Measurements from ENCODE around the gene GATAD1.
"Not testable (repeated sequence)": the region's sequence is repeated elsewhere in the genome, so short reads cannot be mapped to it uniquely, and the experiment has no call there.

GATAD1 gene

GRCh38 chr7:92409357-92409756 lies 37.9 kb upstream of the GATAD1 start:
- Histone ChIP-seq H3K36me3 (replicated peaks; ENCODE audit: insufficient read depth, low read length) (no peaks in the 10 kb centered on the region), H3K4me1 (ENCODE audit: low read length) (0 out of 2 replicates have a peak, but pooled peaks cover under 1% of the 10 kb centered on the region), H3K27ac (ENCODE audit: low read length) (no peak overlapping the region), H3K4me2 (ENCODE audit: low read depth, low read length) (no peak overlapping the region), H3K9ac (ENCODE audit: low read length) (no peak overlapping the region), H2AFZ (ENCODE audit: low read length) (no peak overlapping the region), H3K4me3 (ENCODE audit: low read length) (no peak overlapping the region), H3F3A (ENCODE audit: insufficient read depth, low read length) (no peaks in the 10 kb centered on the region), H4K20me1 (ENCODE audit: insufficient read depth, low read length) (no peaks in the 10 kb centered on the region), H3K79me2 (ENCODE audit: low read length) (no peaks in the 10 kb centered on the region), H3K9me2 (replicated peaks; ENCODE audit: insufficient read depth, low read length) (no peaks in the 10 kb centered on the region), H3K27me3 (replicated peaks; ENCODE audit: insufficient read depth, low read length) (no peaks in the 10 kb centered on the region), H3K9me3 (replicated peaks; ENCODE audit: insufficient read depth, low read length) (no peaks in the 10 kb centered on the region)
- TF ChIP-seq, protein P1, sequence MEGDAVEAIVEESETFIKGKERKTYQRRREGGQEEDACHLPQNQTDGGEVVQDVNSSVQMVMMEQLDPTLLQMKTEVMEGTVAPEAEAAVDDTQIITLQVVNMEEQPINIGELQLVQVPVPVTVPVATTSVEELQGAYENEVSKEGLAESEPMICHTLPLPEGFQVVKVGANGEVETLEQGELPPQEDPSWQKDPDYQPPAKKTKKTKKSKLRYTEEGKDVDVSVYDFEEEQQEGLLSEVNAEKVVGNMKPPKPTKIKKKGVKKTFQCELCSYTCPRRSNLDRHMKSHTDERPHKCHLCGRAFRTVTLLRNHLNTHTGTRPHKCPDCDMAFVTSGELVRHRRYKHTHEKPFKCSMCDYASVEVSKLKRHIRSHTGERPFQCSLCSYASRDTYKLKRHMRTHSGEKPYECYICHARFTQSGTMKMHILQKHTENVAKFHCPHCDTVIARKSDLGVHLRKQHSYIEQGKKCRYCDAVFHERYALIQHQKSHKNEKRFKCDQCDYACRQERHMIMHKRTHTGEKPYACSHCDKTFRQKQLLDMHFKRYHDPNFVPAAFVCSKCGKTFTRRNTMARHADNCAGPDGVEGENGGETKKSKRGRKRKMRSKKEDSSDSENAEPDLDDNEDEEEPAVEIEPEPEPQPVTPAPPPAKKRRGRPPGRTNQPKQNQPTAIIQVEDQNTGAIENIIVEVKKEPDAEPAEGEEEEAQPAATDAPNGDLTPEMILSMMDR (IDR thresholded peaks at IDR 0.05; ENCODE audit: low read length): no peak
- no peak for TF ChIP-seq EZH2phosphoT487 (IDR thresholded peaks at IDR 0.05; ENCODE audit: low read length)
- TF ChIP-seq EZH2 (optimal IDR thresholded peaks at IDR 0.05; ENCODE audit: low read depth, low read length): no peak
- DNase-seq: no peak

DNA sequence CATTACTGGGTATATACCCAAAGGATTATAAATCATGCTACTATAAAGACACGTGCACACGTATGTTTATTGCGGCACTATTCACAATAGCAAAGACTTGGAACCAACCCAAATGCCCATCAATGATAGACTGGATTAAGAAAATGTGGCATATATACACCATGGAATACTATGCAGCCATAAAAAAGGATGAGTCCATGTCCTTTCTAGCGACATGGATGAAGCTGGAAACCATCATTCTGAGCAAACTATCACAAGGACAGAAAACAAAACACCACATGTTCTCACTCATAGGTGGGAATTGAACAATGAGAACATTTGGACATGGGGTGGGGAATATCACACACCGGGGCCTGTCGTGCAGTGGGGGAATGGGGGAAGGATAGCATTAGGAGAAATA lies 37.1 kb upstream of the GATAD1 start:
- not testable (repeated sequence) for H4K20me1 ChIP-seq (ENCODE audit: insufficient read depth, low read length)

GRCh38 chr7:92412745-92413144 lies 34.5 kb upstream of the GATAD1 start:
- Histone ChIP-seq H3K4me3 (ENCODE audit: low read length) (no peak overlapping the region), H2AFZ (ENCODE audit: low read length) (no peak overlapping the region), H3K36me3 (replicated peaks; ENCODE audit: insufficient read depth, low read length) (no peaks in the 10 kb centered on the region), H3K4me1 (ENCODE audit: low read length) (0 out of 2 replicates have a peak, but pooled peaks cover 6% of the 10 kb centered on the region), H3K9me2 (replicated peaks; ENCODE audit: insufficient read depth, low read length) (no peaks in the 10 kb centered on the region), H3K9me3 (replicated peaks; ENCODE audit: insufficient read depth, low read length) (no peaks in the 10 kb centered on the region), H3K9ac (ENCODE audit: low read length) (no peak overlapping the region), H3K27ac (ENCODE audit: low read length) (no peak overlapping the region), H4K20me1 (ENCODE audit: insufficient read depth, low read length) (no peaks in the 10 kb centered on the region), H3F3A (ENCODE audit: insufficient read depth, low read length) (no peaks in the 10 kb centered on the region), H3K27me3 (replicated peaks; ENCODE audit: insufficient read depth, low read length) (no peaks in the 10 kb centered on the region), H3K4me2 (ENCODE audit: low read depth, low read length) (no peak overlapping the region), H3K79me2 (ENCODE audit: low read length) (no peaks in the 10 kb centered on the region)
- DNase-seq: no peak
- TF ChIP-seq EZH2phosphoT487 (IDR thresholded peaks at IDR 0.05; ENCODE audit: low read length): no peak
- no peak for TF ChIP-seq EZH2 (optimal IDR thresholded peaks at IDR 0.05; ENCODE audit: low read depth, low read length)
- TF ChIP-seq, protein P1 (IDR thresholded peaks at IDR 0.05; ENCODE audit: low read length): no peak

More for the DNA sequence above, 37.1 kb upstream of the GATAD1 start:
- H3K9me3 ChIP-seq (replicated peaks; ENCODE audit: insufficient read depth, low read length); DNase-seq; H3K4me3 ChIP-seq (ENCODE audit: low read length); H3K9me2 ChIP-seq (replicated peaks; ENCODE audit: insufficient read depth, low read length); H3K79me2 ChIP-seq (ENCODE audit: low read length); H3K4me2 ChIP-seq (ENCODE audit: low read depth, low read length); H3K36me3 ChIP-seq (replicated peaks; ENCODE audit: insufficient read depth, low read length); H3K27ac ChIP-seq (ENCODE audit: low read length); H2AFZ ChIP-seq (ENCODE audit: low read length); H3K9ac ChIP-seq (ENCODE audit: low read length); H3F3A ChIP-seq (ENCODE audit: insufficient read depth, low read length); H3K27me3 ChIP-seq (replicated peaks; ENCODE audit: insufficient read depth, low read length); H3K4me1 ChIP-seq (ENCODE audit: low read length): not testable (repeated sequence)

GRCh38 chr7:92413550-92413949 lies 33.7 kb upstream of the GATAD1 start:
- no peaks in the 10 kb centered on the region for H3K9me3 ChIP-seq (replicated peaks; ENCODE audit: insufficient read depth, low read length)
- no peaks in the 10 kb centered on the region for H3K27me3 ChIP-seq (replicated peaks; ENCODE audit: insufficient read depth, low read length)
- H3K4me1 ChIP-seq (ENCODE audit: low read length): 0 out of 2 replicates have a peak, but pooled peaks cover 6% of the 10 kb centered on the region
- DNase-seq: no peak
- H2AFZ ChIP-seq (ENCODE audit: low read length): no peak overlapping the region
- H3K27ac ChIP-seq (ENCODE audit: low read length): no peak overlapping the region
- H3K36me3 ChIP-seq (replicated peaks; ENCODE audit: insufficient read depth, low read length): no peaks in the 10 kb centered on the region
- no peak overlapping the region for H3K9ac ChIP-seq (ENCODE audit: low read length)
- H4K20me1 ChIP-seq (ENCODE audit: insufficient read depth, low read length): no peaks in the 10 kb centered on the region
- H3F3A ChIP-seq (ENCODE audit: insufficient read depth, low read length): no peaks in the 10 kb centered on the region
- H3K4me2 ChIP-seq (ENCODE audit: low read depth, low read length): no peak overlapping the region
- TF ChIP-seq EZH2 (optimal IDR thresholded peaks at IDR 0.05; ENCODE audit: low read depth, low read length): no peak
- no peak for TF ChIP-seq EZH2phosphoT487 (IDR thresholded peaks at IDR 0.05; ENCODE audit: low read length)
- TF ChIP-seq, protein P1 (IDR thresholded peaks at IDR 0.05; ENCODE audit: low read length): no peak
- no peaks in the 10 kb centered on the region for H3K79me2 ChIP-seq (ENCODE audit: low read length)
- no peak overlapping the region for H3K4me3 ChIP-seq (ENCODE audit: low read length)
- no peaks in the 10 kb centered on the region for H3K9me2 ChIP-seq (replicated peaks; ENCODE audit: insufficient read depth, low read length)
